ENCODE results near the gene PGRMC1.

DNA sequence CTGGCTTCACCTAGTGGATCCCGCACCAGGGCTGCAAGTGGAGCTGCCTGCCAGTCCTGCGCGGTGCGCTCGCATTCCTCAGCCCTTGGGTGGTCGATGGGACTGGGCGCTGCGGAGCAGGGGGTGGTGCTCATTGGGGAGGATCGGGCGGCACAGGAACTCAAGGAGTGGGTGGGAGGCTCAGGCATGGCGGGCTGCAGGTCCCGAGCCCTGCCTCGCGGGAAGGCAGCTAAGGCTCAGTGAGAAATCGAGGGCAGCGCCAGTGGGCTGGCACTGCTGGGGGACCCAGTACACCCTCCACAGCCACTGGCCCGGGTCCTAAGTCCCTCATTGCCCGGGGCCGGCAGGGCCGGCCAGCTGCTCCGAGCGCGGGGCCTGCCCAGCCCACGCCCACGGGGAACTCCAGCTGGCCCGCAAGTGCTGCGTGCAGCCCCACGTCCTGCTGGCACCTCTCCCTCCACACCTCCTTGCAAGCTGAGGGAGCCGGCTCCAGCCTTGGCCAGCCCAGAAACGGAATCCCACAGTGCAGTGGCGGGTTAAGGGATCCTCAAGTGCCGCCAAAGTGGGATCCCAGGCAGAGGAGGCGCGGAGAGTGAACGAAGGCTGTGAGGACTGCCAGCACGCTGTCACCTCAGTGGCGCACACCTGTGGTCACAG, 27.6 kb upstream of the PGRMC1 start:
- no peak for TF ChIP-seq ARNTL (CRISPR knock-in tag; IDR thresholded peaks at IDR 0.05; ENCODE audit: borderline replicate concordance, low read depth)
- no peak for TF ChIP-seq SNAI2 (CRISPR knock-in tag; IDR thresholded peaks at IDR 0.05)
- no peak for TF ChIP-seq RARB (CRISPR knock-in tag; IDR thresholded peaks at IDR 0.05)
- TF ChIP-seq OSR1 (CRISPR knock-in tag; IDR thresholded peaks at IDR 0.05), result no peak
- no peak for TF ChIP-seq BACH2 (CRISPR knock-in tag; IDR thresholded peaks at IDR 0.05; ENCODE audit: borderline replicate concordance)

Data from SK-N-SH treated with all-trans-retinoic acid at 6 μM for 48 hours (cell line).